H1 (cell line): ENCODE data around the gene DMAC2L. TPM values are rescaled to one million over a fixed set of nuclear protein-coding genes. Genes with fewer than 3 reads are reported as not detected.

Source experiments
- KDM5A ChIP-seq: fragments of 200-600 bp; IDR thresholded peaks from 2 replicates; pipeline ENCODE4 v1.7.1; 2012; ENCODE audit warnings: mild to moderate bottlenecking, low read length, inconsistent platforms, mixed read lengths
- polyA plus RNA-seq, 7 experiments: library from polyadenylated mRNA; depleted of rRNA in 3 of 7; stranded (reverse) in 5 of 7; unstranded in 2 of 7; fragments of >200 nt in 5 of 7; fragments of 200-250 nt in 2 of 7; gene quantifications; 1 replicate in 5 of 7; 2 replicates in 1 of 7; 4 replicates in 1 of 7; pipeline versions ENCODE4 v1.2.1 to v1.2.3, GENCODE V29; 2011 to 2013; ENCODE audit warnings: missing spikeins in 2 of 7, mixed read lengths in 2 of 7
- total RNA-seq: library from RNA; stranded (reverse); fragmentation: NEBNext Ultra II Directional; extraction: Animal tissue kit (Norgen Biotek cat#: 25700); gene quantifications from 2 replicates; pipeline ENCODE4 v1.2.1, GENCODE V29; 2021
- TF ChIP-seq, protein P1 (sequence below): fragments of 300-600 bp; sonication (generic); IDR thresholded peaks from 2 replicates; pipeline ENCODE4 v1.7.1; 2012; ENCODE audit warnings: low read length, moderate library complexity, mild to moderate bottlenecking, inconsistent platforms; ENCODE audit not compliant: insufficient replicate concordance

DMAC2L gene
- total and polyA plus RNA-seq, 2 of the 8 experiments (the other 6 are each of a cell fraction or from before 2014, with no cell fraction given): 20.3 to 28.9 TPM

DNA sequence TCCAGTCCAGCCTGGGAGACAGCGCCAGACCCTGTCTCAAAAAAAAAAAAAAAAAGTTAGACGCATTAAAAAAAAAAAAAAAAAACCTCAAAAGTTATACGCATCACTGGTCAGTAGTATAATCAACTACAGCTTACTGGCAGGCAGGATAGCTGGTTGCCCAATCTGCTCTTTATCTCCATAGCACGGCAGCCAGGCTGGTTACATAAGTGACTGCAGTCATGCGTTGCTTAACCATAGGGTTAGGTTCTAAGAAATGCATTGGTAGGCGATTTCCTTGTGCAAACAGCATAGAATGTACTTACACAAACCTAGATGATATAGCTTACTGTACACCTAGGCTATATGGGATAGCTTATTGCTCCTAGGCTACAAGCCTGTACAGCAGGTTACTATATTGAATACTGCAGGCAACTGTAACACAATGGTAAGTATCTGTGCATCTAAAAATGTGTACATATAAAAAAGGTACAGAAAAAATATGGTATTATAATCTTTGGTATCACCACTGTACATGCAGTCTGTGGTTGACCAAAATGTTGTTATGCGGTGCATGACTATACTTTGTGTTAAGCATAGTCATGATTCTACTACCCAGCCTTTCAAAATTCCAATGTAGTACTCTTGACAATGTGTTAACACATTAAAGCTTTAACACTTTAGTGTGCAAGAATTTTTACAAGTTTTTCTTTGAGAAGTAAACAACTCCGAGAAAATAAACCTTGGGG lies 8.2 kb upstream of the DMAC2L start (continued):
- TF ChIP-seq, protein P1, sequence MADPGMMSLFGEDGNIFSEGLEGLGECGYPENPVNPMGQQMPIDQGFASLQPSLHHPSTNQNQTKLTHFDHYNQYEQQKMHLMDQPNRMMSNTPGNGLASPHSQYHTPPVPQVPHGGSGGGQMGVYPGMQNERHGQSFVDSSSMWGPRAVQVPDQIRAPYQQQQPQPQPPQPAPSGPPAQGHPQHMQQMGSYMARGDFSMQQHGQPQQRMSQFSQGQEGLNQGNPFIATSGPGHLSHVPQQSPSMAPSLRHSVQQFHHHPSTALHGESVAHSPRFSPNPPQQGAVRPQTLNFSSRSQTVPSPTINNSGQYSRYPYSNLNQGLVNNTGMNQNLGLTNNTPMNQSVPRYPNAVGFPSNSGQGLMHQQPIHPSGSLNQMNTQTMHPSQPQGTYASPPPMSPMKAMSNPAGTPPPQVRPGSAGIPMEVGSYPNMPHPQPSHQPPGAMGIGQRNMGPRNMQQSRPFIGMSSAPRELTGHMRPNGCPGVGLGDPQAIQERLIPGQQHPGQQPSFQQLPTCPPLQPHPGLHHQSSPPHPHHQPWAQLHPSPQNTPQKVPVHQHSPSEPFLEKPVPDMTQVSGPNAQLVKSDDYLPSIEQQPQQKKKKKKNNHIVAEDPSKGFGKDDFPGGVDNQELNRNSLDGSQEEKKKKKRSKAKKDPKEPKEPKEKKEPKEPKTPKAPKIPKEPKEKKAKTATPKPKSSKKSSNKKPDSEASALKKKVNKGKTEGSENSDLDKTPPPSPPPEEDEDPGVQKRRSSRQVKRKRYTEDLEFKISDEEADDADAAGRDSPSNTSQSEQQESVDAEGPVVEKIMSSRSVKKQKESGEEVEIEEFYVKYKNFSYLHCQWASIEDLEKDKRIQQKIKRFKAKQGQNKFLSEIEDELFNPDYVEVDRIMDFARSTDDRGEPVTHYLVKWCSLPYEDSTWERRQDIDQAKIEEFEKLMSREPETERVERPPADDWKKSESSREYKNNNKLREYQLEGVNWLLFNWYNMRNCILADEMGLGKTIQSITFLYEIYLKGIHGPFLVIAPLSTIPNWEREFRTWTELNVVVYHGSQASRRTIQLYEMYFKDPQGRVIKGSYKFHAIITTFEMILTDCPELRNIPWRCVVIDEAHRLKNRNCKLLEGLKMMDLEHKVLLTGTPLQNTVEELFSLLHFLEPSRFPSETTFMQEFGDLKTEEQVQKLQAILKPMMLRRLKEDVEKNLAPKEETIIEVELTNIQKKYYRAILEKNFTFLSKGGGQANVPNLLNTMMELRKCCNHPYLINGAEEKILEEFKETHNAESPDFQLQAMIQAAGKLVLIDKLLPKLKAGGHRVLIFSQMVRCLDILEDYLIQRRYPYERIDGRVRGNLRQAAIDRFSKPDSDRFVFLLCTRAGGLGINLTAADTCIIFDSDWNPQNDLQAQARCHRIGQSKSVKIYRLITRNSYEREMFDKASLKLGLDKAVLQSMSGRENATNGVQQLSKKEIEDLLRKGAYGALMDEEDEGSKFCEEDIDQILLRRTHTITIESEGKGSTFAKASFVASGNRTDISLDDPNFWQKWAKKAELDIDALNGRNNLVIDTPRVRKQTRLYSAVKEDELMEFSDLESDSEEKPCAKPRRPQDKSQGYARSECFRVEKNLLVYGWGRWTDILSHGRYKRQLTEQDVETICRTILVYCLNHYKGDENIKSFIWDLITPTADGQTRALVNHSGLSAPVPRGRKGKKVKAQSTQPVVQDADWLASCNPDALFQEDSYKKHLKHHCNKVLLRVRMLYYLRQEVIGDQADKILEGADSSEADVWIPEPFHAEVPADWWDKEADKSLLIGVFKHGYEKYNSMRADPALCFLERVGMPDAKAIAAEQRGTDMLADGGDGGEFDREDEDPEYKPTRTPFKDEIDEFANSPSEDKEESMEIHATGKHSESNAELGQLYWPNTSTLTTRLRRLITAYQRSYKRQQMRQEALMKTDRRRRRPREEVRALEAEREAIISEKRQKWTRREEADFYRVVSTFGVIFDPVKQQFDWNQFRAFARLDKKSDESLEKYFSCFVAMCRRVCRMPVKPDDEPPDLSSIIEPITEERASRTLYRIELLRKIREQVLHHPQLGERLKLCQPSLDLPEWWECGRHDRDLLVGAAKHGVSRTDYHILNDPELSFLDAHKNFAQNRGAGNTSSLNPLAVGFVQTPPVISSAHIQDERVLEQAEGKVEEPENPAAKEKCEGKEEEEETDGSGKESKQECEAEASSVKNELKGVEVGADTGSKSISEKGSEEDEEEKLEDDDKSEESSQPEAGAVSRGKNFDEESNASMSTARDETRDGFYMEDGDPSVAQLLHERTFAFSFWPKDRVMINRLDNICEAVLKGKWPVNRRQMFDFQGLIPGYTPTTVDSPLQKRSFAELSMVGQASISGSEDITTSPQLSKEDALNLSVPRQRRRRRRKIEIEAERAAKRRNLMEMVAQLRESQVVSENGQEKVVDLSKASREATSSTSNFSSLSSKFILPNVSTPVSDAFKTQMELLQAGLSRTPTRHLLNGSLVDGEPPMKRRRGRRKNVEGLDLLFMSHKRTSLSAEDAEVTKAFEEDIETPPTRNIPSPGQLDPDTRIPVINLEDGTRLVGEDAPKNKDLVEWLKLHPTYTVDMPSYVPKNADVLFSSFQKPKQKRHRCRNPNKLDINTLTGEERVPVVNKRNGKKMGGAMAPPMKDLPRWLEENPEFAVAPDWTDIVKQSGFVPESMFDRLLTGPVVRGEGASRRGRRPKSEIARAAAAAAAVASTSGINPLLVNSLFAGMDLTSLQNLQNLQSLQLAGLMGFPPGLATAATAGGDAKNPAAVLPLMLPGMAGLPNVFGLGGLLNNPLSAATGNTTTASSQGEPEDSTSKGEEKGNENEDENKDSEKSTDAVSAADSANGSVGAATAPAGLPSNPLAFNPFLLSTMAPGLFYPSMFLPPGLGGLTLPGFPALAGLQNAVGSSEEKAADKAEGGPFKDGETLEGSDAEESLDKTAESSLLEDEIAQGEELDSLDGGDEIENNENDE: no peak
- TF ChIP-seq KDM5A: no peak
